Measurements from ENCODE around the gene RTTN.

The RTTN gene

GRCh38 chr18:70165936-70166335 lies 39.6 kb downstream of the RTTN start:
- peak overlapping the region; percentile 53 for H3K27ac Mint-ChIP-seq
- no peaks in the 10 kb centered on the region for H3K27me3 Mint-ChIP-seq (ENCODE audit: low read depth, poor library complexity)
- H3K4me1 Mint-ChIP-seq = no peaks in the 10 kb centered on the region
- peaks cover 16% of the 10 kb centered on the region for H3K9me3 Mint-ChIP-seq
- DNase-seq = no peak
- H3K4me3 Mint-ChIP-seq = no peak overlapping the region
- H3K36me3 Mint-ChIP-seq (ENCODE audit: low read depth) = peaks cover 41% of the 10 kb centered on the region
- no peak for TF ChIP-seq CTCF (IDR thresholded peaks at IDR 0.05)

- no peak for DNase-seq
- Mint-ChIP-seq H3K36me3 (ENCODE audit: low read depth) (peaks cover 92% of the 10 kb centered on the region), H3K4me3 (no peak overlapping the region), H3K9me3 (peaks cover 49% of the 10 kb centered on the region), H3K4me1 (peaks cover 5% of the 10 kb centered on the region), H3K27me3 (ENCODE audit: low read depth, poor library complexity) (no peaks in the 10 kb centered on the region), H3K27ac (no peak overlapping the region)
- TF ChIP-seq CTCF (IDR thresholded peaks at IDR 0.05) = no peak
Observed at GRCh38 chr18:70160073-70160678, 45.3 kb downstream of the RTTN start.

- TF ChIP-seq CTCF (IDR thresholded peaks at IDR 0.05) = no peak
- peak overlapping the region; percentile 50 for H3K27ac Mint-ChIP-seq
- no peaks in the 10 kb centered on the region for H3K27me3 Mint-ChIP-seq (ENCODE audit: low read depth, poor library complexity)
- peaks cover 49% of the 10 kb centered on the region for H3K9me3 Mint-ChIP-seq
- no peak overlapping the region for H3K4me3 Mint-ChIP-seq
- peaks cover 96% of the 10 kb centered on the region for H3K36me3 Mint-ChIP-seq (ENCODE audit: low read depth)
- H3K4me1 Mint-ChIP-seq = peaks cover 15% of the 10 kb centered on the region
- no peak for DNase-seq
Observed at GRCh38 chr18:70158992-70159717, 46.3 kb downstream of the RTTN start.

GRCh38 chr18:70156886-70157285 lies 48.6 kb downstream of the RTTN start:
- no peak for TF ChIP-seq CTCF (IDR thresholded peaks at IDR 0.05)
- H3K4me1 Mint-ChIP-seq = peaks cover 15% of the 10 kb centered on the region
- H3K9me3 Mint-ChIP-seq = peaks cover 42% of the 10 kb centered on the region
- H3K4me3 Mint-ChIP-seq = no peak overlapping the region
- H3K36me3 Mint-ChIP-seq (ENCODE audit: low read depth) = peaks cover 75% of the 10 kb centered on the region
- no peak for DNase-seq
- H3K27me3 Mint-ChIP-seq (ENCODE audit: low read depth, poor library complexity) = no peaks in the 10 kb centered on the region
- no peak overlapping the region for H3K27ac Mint-ChIP-seq

- peaks cover 56% of the 10 kb centered on the region for H3K36me3 Mint-ChIP-seq (ENCODE audit: low read depth)
- peaks cover 22% of the 10 kb centered on the region for H3K9me3 Mint-ChIP-seq
- no peak overlapping the region for H3K4me3 Mint-ChIP-seq
- peak overlapping the region; percentile 26 for H3K27ac Mint-ChIP-seq
- H3K4me1 Mint-ChIP-seq = peaks cover 15% of the 10 kb centered on the region
- TF ChIP-seq CTCF (IDR thresholded peaks at IDR 0.05) = no peak
- no peak for DNase-seq
- no peaks in the 10 kb centered on the region for H3K27me3 Mint-ChIP-seq (ENCODE audit: low read depth, poor library complexity)
Observed at GRCh38 chr18:70154591-70155194, 50.8 kb downstream of the RTTN start.
